ENCODE measurements around the gene MAP3K5. TPM values are rescaled to one million over a fixed set of nuclear protein-coding genes. Genes with fewer than 3 reads are reported as not detected.
A peak's percentile ranks its signal among the peaks of the same experiment; 100 is the strongest.

MAP3K5 gene
- total RNA-seq, 2 donors from 2014 or later: 6.7 to 11.9 TPM

- no peak for TF ChIP-seq CTCF (IDR thresholded peaks at IDR 0.05)
Observed at GRCh38 chr6:136774228-136775041, 17.8 kb downstream of the MAP3K5 start.

GRCh38 chr6:136773473-136773796 lies 18.8 kb downstream of the MAP3K5 start:
- TF ChIP-seq CTCF (IDR thresholded peaks at IDR 0.05): no peak
- Histone ChIP-seq H3K27me3 (no peaks in the 10 kb centered on the region), H3K9me3 (no peaks in the 10 kb centered on the region), H3K4me3 (no peak overlapping the region), H3K4me1 (no peaks in the 10 kb centered on the region), H3K36me3 (no peaks in the 10 kb centered on the region), H3K27ac (no peak overlapping the region)
- DNase-seq (ENCODE audit: low spot score): no peak

More at GRCh38 chr6:136774228-136775041, 17.8 kb downstream of the MAP3K5 start:
- H3K4me3 ChIP-seq: no peak overlapping the region
- DNase-seq (ENCODE audit: low spot score): no peak
- H3K9me3 ChIP-seq: no peaks in the 10 kb centered on the region
- no peaks in the 10 kb centered on the region for H3K36me3 ChIP-seq
- no peaks in the 10 kb centered on the region for H3K27me3 ChIP-seq
- peak overlapping the region in 1 of 2 donors; percentile 11 for H3K27ac ChIP-seq
- peaks cover 0 to under 1% of the 10 kb centered on the region in 2 donors for H3K4me1 ChIP-seq

- no peak overlapping the region for H3K4me3 ChIP-seq
- no peak for DNase-seq (ENCODE audit: low spot score)
- no peak for TF ChIP-seq CTCF (IDR thresholded peaks at IDR 0.05)
- no peak overlapping the region for H3K27ac ChIP-seq
- H3K4me1 ChIP-seq: peaks cover 0 to under 1% of the 10 kb centered on the region in 2 donors
- no peaks in the 10 kb centered on the region for H3K27me3 ChIP-seq
- no peaks in the 10 kb centered on the region for H3K36me3 ChIP-seq
- no peaks in the 10 kb centered on the region for H3K9me3 ChIP-seq
Observed at GRCh38 chr6:136772685-136773472, 19.4 kb downstream of the MAP3K5 start.

- H3K9me3 ChIP-seq: no peaks in the 10 kb centered on the region
- no peak for DNase-seq (ENCODE audit: low spot score)
- H3K36me3 ChIP-seq: no peaks in the 10 kb centered on the region
- H3K4me1 ChIP-seq: peaks cover 0 to 14% of the 10 kb centered on the region in 2 donors
- no peak overlapping the region for H3K27ac ChIP-seq
- no peak for TF ChIP-seq CTCF (IDR thresholded peaks at IDR 0.05)
- no peak overlapping the region for H3K4me3 ChIP-seq
- no peaks in the 10 kb centered on the region for H3K27me3 ChIP-seq
Observed at GRCh38 chr6:136771306-136771705, 21.0 kb downstream of the MAP3K5 start.

- Histone ChIP-seq H3K27me3 (no peaks in the 10 kb centered on the region), H3K4me1 (peaks cover 0 to 21% of the 10 kb centered on the region in 2 donors), H3K27ac (no peak overlapping the region), H3K36me3 (no peaks in the 10 kb centered on the region), H3K4me3 (no peak overlapping the region), H3K9me3 (no peaks in the 10 kb centered on the region)
- TF ChIP-seq CTCF (IDR thresholded peaks at IDR 0.05): no peak
- no peak for DNase-seq (ENCODE audit: low spot score)
Observed at GRCh38 chr6:136769759-136770158, 22.5 kb downstream of the MAP3K5 start.
